HCT116 (cell line): ENCODE measurements around the gene PCSK6. TPM values are rescaled to one million over a fixed set of nuclear protein-coding genes. Genes with fewer than 3 reads are reported as not detected.

ENCODE experiments used
- ATAC-seq: fragments of 200-7000 bp; cut with Tn5 transposase; 2 replicates; pipeline ENCODE4 v1.9.1; 2020; ENCODE audit warnings: mild to moderate bottlenecking, moderate library complexity
- BruUV-seq: library from RNA; stranded (reverse); fragments of 400-500 nt; replicated peaks from 2 replicates; lab custom pipeline; 2021; lab: Mats Ljungman, UMichigan
- CTCF ChIA-PET: fragments of 300-600 bp; sonication (Branson Sonifier 250); formaldehyde crosslinking; loops from one replicate; lab custom pipeline; 2021; ENCODE audit warnings: antibody characterized with exemption; lab: Charles Lee
- POLR2A ChIA-PET: fragments of 300-600, 350-600 bp; sonication (Branson Sonifier 250); formaldehyde crosslinking; loops from one replicate; lab custom pipeline; 2021; ENCODE audit warnings: antibody characterized with exemption; lab: Charles Lee
- RAD21 ChIA-PET, 2 experiments: fragments of 300-600 bp; sonication (Branson Sonifier 250); formaldehyde crosslinking; loops; one replicate each; lab custom pipeline; 2023; ENCODE audit warnings: low total read pairs in 2 of 2; ENCODE audit not compliant: uncharacterized antibody in 2 of 2, unreplicated experiment in 2 of 2, low non-redundant PET in 1 of 2; lab: Charles Lee
- DNase-seq: peaks from one replicate; pipeline ENCODE4 v3.0.0-alpha.2; 2010; ENCODE audit warnings: low read depth, low spot score
- H2AFZ ChIP-seq: fragments of 200-600 bp; shearing (Covaris generic), sonication (generic); 2 replicates; pipeline ENCODE4 v1.6.1; 2017; ENCODE audit warnings: low read depth, mixed run types, mixed read lengths, antibody characterized with exemption, low read length; ENCODE audit not compliant: poor library complexity, severe bottlenecking
- H3K27ac ChIP-seq: 2 replicates; pipeline ENCODE4 v1.5.1; 2012; ENCODE audit warnings: low read depth, low read length
- H3K27me3 ChIP-seq: fragments of 200-600 bp; sonication (generic); 2 replicates; pipeline ENCODE4 v1.6.1; 2016; ENCODE audit warnings: mixed run types, low read length, mixed read lengths; ENCODE audit not compliant: insufficient read depth
- H3K36me3 ChIP-seq, 2 experiments: fragments of 200-500 bp in 1 of 2; fragments of 200-600 bp in 1 of 2; sonication (Bioruptor generic) in 1 of 2; sonication (generic) in 1 of 2; 2 replicates each; pipeline versions ENCODE4 v1.5.1 to v1.6.1; 2014 to 2016; ENCODE audit warnings: low read length in 2 of 2, inconsistent platforms in 1 of 2, mixed read lengths in 1 of 2, mixed run types in 1 of 2; ENCODE audit not compliant: insufficient read depth in 2 of 2, control insufficient read depth in 1 of 2
- H3K4me1 ChIP-seq, 2 experiments: fragments of 200-600 bp in 1 of 2; sonication (generic) in 1 of 2; 2 replicates each; pipeline versions ENCODE4 v1.5.1 to v1.6.1; 2012 to 2017; ENCODE audit warnings: low read length in 2 of 2, inconsistent platforms in 1 of 2, mild to moderate bottlenecking in 1 of 2, mixed read lengths in 1 of 2, mixed run types in 1 of 2, moderate library complexity in 1 of 2; ENCODE audit not compliant: insufficient read depth in 2 of 2, control insufficient read depth in 1 of 2
- H3K4me2 ChIP-seq: fragments of 200-600 bp; sonication (generic); 2 replicates; pipeline ENCODE4 v1.6.1; 2017; ENCODE audit warnings: mixed run types, low read length, mixed read lengths
- H3K4me3 ChIP-seq, 2 experiments: fragments of 200-600 bp in 1 of 2; sonication (generic) in 1 of 2; replicated peaks in 1 of 2; 2 replicates each; pipeline ENCODE4 v1.5.1; 2011 to 2016; ENCODE audit warnings: low read length in 2 of 2, control low read depth in 1 of 2, low read depth in 1 of 2, mild to moderate bottlenecking in 1 of 2, mixed read lengths in 1 of 2, mixed run types in 1 of 2
- H3K79me2 ChIP-seq: fragments of 200-600 bp; sonication (generic); 2 replicates; pipeline ENCODE4 v1.6.1; 2017; ENCODE audit warnings: mild to moderate bottlenecking, mixed run types, low read length, moderate library complexity, mixed read lengths; ENCODE audit not compliant: insufficient read depth
- H3K9ac ChIP-seq: fragments of 200-600 bp; sonication (generic); 2 replicates; pipeline ENCODE4 v1.6.1; 2016; ENCODE audit warnings: low read length, mixed read lengths
- H3K9me2 ChIP-seq: fragments of 200-600 bp; sonication (generic), shearing (Covaris generic); 2 replicates; pipeline ENCODE4 v1.6.1; 2017; ENCODE audit warnings: mixed run types, mild to moderate bottlenecking, moderate library complexity; ENCODE audit not compliant: insufficient read depth
- H3K9me3 ChIP-seq, 2 experiments: fragments of 200-500 bp in 1 of 2; fragments of 200-600 bp in 1 of 2; sonication (Bioruptor generic) in 1 of 2; sonication (generic) in 1 of 2; 2 replicates each; pipeline ENCODE4 v1.6.1; 2014 to 2017; ENCODE audit warnings: low read length in 2 of 2, mixed read lengths in 2 of 2, inconsistent platforms in 1 of 2, low read depth in 1 of 2, mild to moderate bottlenecking in 1 of 2, mixed run types in 1 of 2, moderate library complexity in 1 of 2; ENCODE audit not compliant: control insufficient read depth in 1 of 2, insufficient read depth in 1 of 2
- H4K20me1 ChIP-seq: fragments of 200-600 bp; sonication (generic), shearing (Covaris generic); 2 replicates; pipeline ENCODE4 v1.6.1; 2017; ENCODE audit warnings: mixed run types, mild to moderate bottlenecking, moderate library complexity; ENCODE audit not compliant: insufficient read depth
- CBX3 ChIP-seq: IDR thresholded peaks from 2 replicates; pipeline ENCODE4 v1.6.1; 2012; ENCODE audit warnings: low read depth
- CEBPB ChIP-seq: IDR thresholded peaks from 2 replicates; pipeline ENCODE4 v1.6.1; 2012; ENCODE audit warnings: low read depth
- EGR1 ChIP-seq: IDR thresholded peaks from 2 replicates; pipeline ENCODE4 v1.6.1; 2012; ENCODE audit warnings: low read depth
- ELF1 ChIP-seq: IDR thresholded peaks from 2 replicates; pipeline ENCODE4 v1.6.1; 2012; ENCODE audit warnings: low read depth, borderline replicate concordance
- EZH2phosphoT487 ChIP-seq: fragments of 200-600 bp; IDR thresholded peaks from 2 replicates; pipeline ENCODE4 v1.6.1; 2018; ENCODE audit warnings: antibody characterized with exemption, borderline replicate concordance
- FOSL1 ChIP-seq: IDR thresholded peaks from 2 replicates; pipeline ENCODE4 v1.6.1; 2012; ENCODE audit warnings: low read depth
- JUND ChIP-seq: IDR thresholded peaks from 2 replicates; pipeline ENCODE4 v1.6.1; 2012
- POLR2A ChIP-seq: IDR thresholded peaks from 2 replicates; pipeline ENCODE4 v1.7.0; 2011; ENCODE audit warnings: borderline replicate concordance; ENCODE audit not compliant: insufficient read depth, insufficient read length; ENCODE audit errors: extremely low read depth
- POLR2AphosphoS5 ChIP-seq: IDR thresholded peaks from 2 replicates; pipeline ENCODE4 v1.6.1; 2011; ENCODE audit warnings: mild to moderate bottlenecking, low read depth, low read length, moderate library complexity
- RAD21 ChIP-seq: IDR thresholded peaks from 2 replicates; pipeline ENCODE4 v1.6.1; 2012; ENCODE audit warnings: low read depth, mild to moderate bottlenecking
- SIN3A ChIP-seq: IDR thresholded peaks from 2 replicates; pipeline ENCODE4 v1.6.1; 2012; ENCODE audit warnings: low read depth
- SP1 ChIP-seq: IDR thresholded peaks from 2 replicates; pipeline ENCODE4 v1.6.1; 2012; ENCODE audit warnings: low read depth
- TCF7L2 ChIP-seq: IDR thresholded peaks from 2 replicates; pipeline ENCODE4 v1.7.0; 2011; ENCODE audit warnings: borderline replicate concordance, inconsistent platforms; ENCODE audit not compliant: insufficient read depth, insufficient read length; ENCODE audit errors: extremely low read depth
- YY1 ChIP-seq: IDR thresholded peaks from 2 replicates; pipeline ENCODE4 v1.6.1; 2011; ENCODE audit warnings: low read length, low read depth, moderate library complexity, mild to moderate bottlenecking; ENCODE audit not compliant: insufficient replicate concordance; ENCODE audit errors: extremely low read depth
- ZFX ChIP-seq: fragments of 450-650 bp; IDR thresholded peaks from 2 replicates; pipeline ENCODE4 v1.6.1; 2017
- ZNF274 ChIP-seq: fragments of 200-500 bp; sonication (Bioruptor generic); IDR thresholded peaks from 2 replicates; pipeline ENCODE4 v1.6.1; 2014; ENCODE audit warnings: mild to moderate bottlenecking, low read depth, low read length, inconsistent platforms
- intact Hi-C: fragments of 100-400 bp; cut with micrococcal nuclease; formaldehyde crosslinking; loops from 2 replicates; pipeline ENCODE4 v1.10.0; 2022
- total RNA-seq: library from RNA; stranded (reverse); gene quantifications from one replicate; pipeline ENCODE4 v1.2.1, GENCODE V29; 2021; ENCODE audit not compliant: unreplicated experiment
- TF ChIP-seq, protein P1 (sequence below): IDR thresholded peaks from 2 replicates; pipeline ENCODE4 v1.6.1; 2012; ENCODE audit warnings: low read depth
- TF ChIP-seq, protein P2 (sequence below): IDR thresholded peaks from 2 replicates; pipeline ENCODE4 v1.6.1; 2012
- TF ChIP-seq, protein P3 (sequence below): IDR thresholded peaks from 2 replicates; pipeline ENCODE4 v1.6.1; 2012
- TF ChIP-seq, protein P4 (sequence below), 3 experiments: fragments of 200-600 bp in 1 of 3; sonication (generic) in 1 of 3; IDR thresholded peaks in 2 of 3; conservative IDR thresholded peaks in 1 of 3; 2 replicates each; pipeline ENCODE4 v1.5.1; 2012 to 2017; ENCODE audit warnings: low read depth in 2 of 3, low read length in 2 of 3, antibody characterized with exemption in 1 of 3, borderline replicate concordance in 1 of 3, control low read depth in 1 of 3, mild to moderate bottlenecking in 1 of 3, mixed read lengths in 1 of 3, mixed run types in 1 of 3, moderate library complexity in 1 of 3; ENCODE audit not compliant: insufficient read depth in 1 of 3

PCSK6 gene
- total RNA-seq, 1 experiment from 2014 or later = 13.5 TPM

DNA sequence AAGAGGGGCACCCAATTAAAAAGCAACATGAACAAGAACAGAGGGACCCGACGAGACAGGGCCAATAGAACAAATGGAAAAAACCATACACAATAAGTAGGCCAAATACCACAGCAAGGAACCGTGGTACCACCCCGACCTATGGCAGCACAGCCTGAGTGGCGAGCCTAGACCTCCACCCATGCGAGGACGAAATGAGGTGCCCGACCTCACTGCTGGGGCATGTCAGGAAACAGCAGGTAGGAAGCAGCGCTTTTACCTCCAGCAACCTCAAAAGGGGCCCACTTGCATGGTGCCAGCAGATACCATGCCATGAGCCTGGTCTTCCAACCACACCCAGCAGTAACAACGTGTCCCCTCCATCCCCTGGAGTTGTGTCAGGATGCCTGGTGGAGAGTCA lies 77.9 kb downstream of the PCSK6 start:
- CTCF ChIA-PET = no interaction called here
- Histone ChIP-seq H3K79me2 (no peaks in the 10 kb centered on the region), H2AFZ (no peak overlapping the region), H3K27me3 (no peaks in the 10 kb centered on the region), H3K4me2 (no peak overlapping the region), H3K9me3 (no peaks in the 10 kb centered on the region), H3K9ac (no peak overlapping the region), H3K9me2 (no peaks in the 10 kb centered on the region), H3K27ac (no peak overlapping the region), H3K36me3 (no peaks in the 10 kb centered on the region), H3K4me3 (no peak overlapping the region), H3K4me1 (no peaks in the 10 kb centered on the region), H4K20me1 (no peaks in the 10 kb centered on the region)
- intact Hi-C loops = no loop called here
- POLR2A ChIA-PET = no interaction called here
- DNase-seq (no peak), ATAC-seq (no peak)
- no TSS peak for BruUV-seq
- RAD21 ChIA-PET = no interaction called here
- TF ChIP-seq, protein P1, sequence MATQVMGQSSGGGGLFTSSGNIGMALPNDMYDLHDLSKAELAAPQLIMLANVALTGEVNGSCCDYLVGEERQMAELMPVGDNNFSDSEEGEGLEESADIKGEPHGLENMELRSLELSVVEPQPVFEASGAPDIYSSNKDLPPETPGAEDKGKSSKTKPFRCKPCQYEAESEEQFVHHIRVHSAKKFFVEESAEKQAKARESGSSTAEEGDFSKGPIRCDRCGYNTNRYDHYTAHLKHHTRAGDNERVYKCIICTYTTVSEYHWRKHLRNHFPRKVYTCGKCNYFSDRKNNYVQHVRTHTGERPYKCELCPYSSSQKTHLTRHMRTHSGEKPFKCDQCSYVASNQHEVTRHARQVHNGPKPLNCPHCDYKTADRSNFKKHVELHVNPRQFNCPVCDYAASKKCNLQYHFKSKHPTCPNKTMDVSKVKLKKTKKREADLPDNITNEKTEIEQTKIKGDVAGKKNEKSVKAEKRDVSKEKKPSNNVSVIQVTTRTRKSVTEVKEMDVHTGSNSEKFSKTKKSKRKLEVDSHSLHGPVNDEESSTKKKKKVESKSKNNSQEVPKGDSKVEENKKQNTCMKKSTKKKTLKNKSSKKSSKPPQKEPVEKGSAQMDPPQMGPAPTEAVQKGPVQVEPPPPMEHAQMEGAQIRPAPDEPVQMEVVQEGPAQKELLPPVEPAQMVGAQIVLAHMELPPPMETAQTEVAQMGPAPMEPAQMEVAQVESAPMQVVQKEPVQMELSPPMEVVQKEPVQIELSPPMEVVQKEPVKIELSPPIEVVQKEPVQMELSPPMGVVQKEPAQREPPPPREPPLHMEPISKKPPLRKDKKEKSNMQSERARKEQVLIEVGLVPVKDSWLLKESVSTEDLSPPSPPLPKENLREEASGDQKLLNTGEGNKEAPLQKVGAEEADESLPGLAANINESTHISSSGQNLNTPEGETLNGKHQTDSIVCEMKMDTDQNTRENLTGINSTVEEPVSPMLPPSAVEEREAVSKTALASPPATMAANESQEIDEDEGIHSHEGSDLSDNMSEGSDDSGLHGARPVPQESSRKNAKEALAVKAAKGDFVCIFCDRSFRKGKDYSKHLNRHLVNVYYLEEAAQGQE = no peak
- TF ChIP-seq, protein P2, sequence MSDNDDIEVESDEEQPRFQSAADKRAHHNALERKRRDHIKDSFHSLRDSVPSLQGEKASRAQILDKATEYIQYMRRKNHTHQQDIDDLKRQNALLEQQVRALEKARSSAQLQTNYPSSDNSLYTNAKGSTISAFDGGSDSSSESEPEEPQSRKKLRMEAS = no peak
- TF ChIP-seq TCF7L2 = no peak
- TF ChIP-seq CBX3 = no peak
- TF ChIP-seq SP1 = no peak
- TF ChIP-seq POLR2AphosphoS5 = no peak
- no peak for TF ChIP-seq POLR2A
- TF ChIP-seq ELF1 = no peak
- no peak for TF ChIP-seq JUND
- no peak for TF ChIP-seq CEBPB
- TF ChIP-seq, protein P3, sequence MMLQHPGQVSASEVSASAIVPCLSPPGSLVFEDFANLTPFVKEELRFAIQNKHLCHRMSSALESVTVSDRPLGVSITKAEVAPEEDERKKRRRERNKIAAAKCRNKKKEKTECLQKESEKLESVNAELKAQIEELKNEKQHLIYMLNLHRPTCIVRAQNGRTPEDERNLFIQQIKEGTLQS = no peak
- TF ChIP-seq ZNF274 = no peak
- TF ChIP-seq SIN3A = no peak
- TF ChIP-seq, protein P4, sequence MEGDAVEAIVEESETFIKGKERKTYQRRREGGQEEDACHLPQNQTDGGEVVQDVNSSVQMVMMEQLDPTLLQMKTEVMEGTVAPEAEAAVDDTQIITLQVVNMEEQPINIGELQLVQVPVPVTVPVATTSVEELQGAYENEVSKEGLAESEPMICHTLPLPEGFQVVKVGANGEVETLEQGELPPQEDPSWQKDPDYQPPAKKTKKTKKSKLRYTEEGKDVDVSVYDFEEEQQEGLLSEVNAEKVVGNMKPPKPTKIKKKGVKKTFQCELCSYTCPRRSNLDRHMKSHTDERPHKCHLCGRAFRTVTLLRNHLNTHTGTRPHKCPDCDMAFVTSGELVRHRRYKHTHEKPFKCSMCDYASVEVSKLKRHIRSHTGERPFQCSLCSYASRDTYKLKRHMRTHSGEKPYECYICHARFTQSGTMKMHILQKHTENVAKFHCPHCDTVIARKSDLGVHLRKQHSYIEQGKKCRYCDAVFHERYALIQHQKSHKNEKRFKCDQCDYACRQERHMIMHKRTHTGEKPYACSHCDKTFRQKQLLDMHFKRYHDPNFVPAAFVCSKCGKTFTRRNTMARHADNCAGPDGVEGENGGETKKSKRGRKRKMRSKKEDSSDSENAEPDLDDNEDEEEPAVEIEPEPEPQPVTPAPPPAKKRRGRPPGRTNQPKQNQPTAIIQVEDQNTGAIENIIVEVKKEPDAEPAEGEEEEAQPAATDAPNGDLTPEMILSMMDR (IDR thresholded peaks at IDR 0.05 in 2 of 3, conservative IDR thresholded peaks at IDR 0.05 in 1 of 3; ENCODE audit: borderline replicate concordance in 1 of 3, insufficient read depth in 1 of 3, low read depth in 2 of 3, low read length in 2 of 3) = no peak
- TF ChIP-seq EGR1 = no peak
- no peak for TF ChIP-seq EZH2phosphoT487
- TF ChIP-seq YY1 = no peak
- TF ChIP-seq RAD21 = no peak
- no peak for TF ChIP-seq FOSL1
- no peak for TF ChIP-seq ZFX
